GM23338 (cell line): ENCODE results near the gene PKD2.

ENCODE experiments used
- CREB1 ChIP-seq: fragments of 250-450 bp; sonication (Bioruptor Pico); IDR thresholded peaks from 2 replicates; pipeline ENCODE4 v1.5.0; 2020; ENCODE audit warnings: low read depth, mild to moderate bottlenecking, moderate library complexity
- EZH2 ChIP-seq: fragments of 200-600 bp; sonication (generic); IDR thresholded peaks from one replicate; pipeline ENCODE4 v1.8.0; 2017; ENCODE audit warnings: antibody characterized with exemption, mild to moderate bottlenecking, low read depth; ENCODE audit not compliant: unreplicated experiment
- EZH2phosphoT487 ChIP-seq: fragments of 200-600 bp; sonication (generic); IDR thresholded peaks from one replicate; pipeline ENCODE4 v1.8.1; 2018; ENCODE audit warnings: antibody characterized with exemption; ENCODE audit not compliant: unreplicated experiment
- JUNB ChIP-seq: IDR thresholded peaks from one replicate; pipeline ENCODE4 v1.6.1; 2016; ENCODE audit warnings: antibody characterized with exemption; ENCODE audit not compliant: unreplicated experiment
- NANOG ChIP-seq: IDR thresholded peaks from 2 replicates; pipeline ENCODE4 v1.6.1; 2016; ENCODE audit warnings: antibody characterized with exemption, borderline replicate concordance
- POLR2AphosphoS5 ChIP-seq: IDR thresholded peaks from 2 replicates; pipeline ENCODE4 v1.6.1; 2016; ENCODE audit warnings: antibody characterized with exemption, low read depth
- STAT1 ChIP-seq: IDR thresholded peaks from one replicate; pipeline ENCODE4 v1.6.1; 2016; ENCODE audit warnings: antibody characterized with exemption; ENCODE audit not compliant: unreplicated experiment
- ZNF114 ChIP-seq: fragments of 250-450 bp; sonication (Bioruptor Pico); IDR thresholded peaks from 2 replicates; pipeline ENCODE4 v1.5.0; 2020; ENCODE audit warnings: mild to moderate bottlenecking, moderate library complexity
- ZNF331 ChIP-seq: fragments of 250-450 bp; sonication (Bioruptor Pico); IDR thresholded peaks from 2 replicates; pipeline ENCODE4 v1.5.0; 2020; ENCODE audit warnings: low read depth, mild to moderate bottlenecking, moderate library complexity
- TF ChIP-seq, protein P1 (sequence below), 2 experiments: fragments of 200-600 bp in 1 of 2; sonication (generic) in 1 of 2; conservative IDR thresholded peaks; 2 replicates each; pipeline versions ENCODE4 v1.5.1 to v1.6.1; 2016 to 2017; ENCODE audit warnings: antibody characterized with exemption in 2 of 2, low read depth in 2 of 2, mild to moderate bottlenecking in 2 of 2, moderate library complexity in 1 of 2
- TF ChIP-seq, protein P2 (sequence below): IDR thresholded peaks from 2 replicates; pipeline ENCODE4 v1.6.1; 2016; ENCODE audit warnings: antibody characterized with exemption
- TF ChIP-seq, protein P3 (sequence below): IDR thresholded peaks from one replicate; pipeline ENCODE4 v1.6.1; 2018; ENCODE audit warnings: antibody characterized with exemption; ENCODE audit not compliant: unreplicated experiment

DNA sequence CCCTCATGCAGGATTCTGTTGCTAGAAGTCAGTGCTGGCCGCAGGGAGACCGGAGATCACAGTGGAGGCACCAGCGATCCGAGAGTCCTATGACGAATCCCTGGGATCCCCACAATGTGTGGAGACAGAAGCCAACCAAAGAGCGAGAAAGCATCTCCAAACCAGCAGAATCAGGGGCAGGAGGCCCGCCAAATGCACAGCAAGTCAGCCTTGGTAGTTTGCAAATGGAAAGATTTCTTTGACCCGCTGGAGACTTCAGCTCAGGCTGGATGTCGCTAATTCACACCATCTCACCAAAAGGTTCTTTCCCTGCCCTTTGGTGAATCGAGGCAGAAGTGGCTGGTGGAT lies 505 bp upstream of the PKD2 start:
- TF ChIP-seq, protein P1, sequence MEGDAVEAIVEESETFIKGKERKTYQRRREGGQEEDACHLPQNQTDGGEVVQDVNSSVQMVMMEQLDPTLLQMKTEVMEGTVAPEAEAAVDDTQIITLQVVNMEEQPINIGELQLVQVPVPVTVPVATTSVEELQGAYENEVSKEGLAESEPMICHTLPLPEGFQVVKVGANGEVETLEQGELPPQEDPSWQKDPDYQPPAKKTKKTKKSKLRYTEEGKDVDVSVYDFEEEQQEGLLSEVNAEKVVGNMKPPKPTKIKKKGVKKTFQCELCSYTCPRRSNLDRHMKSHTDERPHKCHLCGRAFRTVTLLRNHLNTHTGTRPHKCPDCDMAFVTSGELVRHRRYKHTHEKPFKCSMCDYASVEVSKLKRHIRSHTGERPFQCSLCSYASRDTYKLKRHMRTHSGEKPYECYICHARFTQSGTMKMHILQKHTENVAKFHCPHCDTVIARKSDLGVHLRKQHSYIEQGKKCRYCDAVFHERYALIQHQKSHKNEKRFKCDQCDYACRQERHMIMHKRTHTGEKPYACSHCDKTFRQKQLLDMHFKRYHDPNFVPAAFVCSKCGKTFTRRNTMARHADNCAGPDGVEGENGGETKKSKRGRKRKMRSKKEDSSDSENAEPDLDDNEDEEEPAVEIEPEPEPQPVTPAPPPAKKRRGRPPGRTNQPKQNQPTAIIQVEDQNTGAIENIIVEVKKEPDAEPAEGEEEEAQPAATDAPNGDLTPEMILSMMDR (conservative IDR thresholded peaks at IDR 0.05; ENCODE audit: low read depth in 2 of 2) = no peak
- TF ChIP-seq EZH2 (no peak), POLR2AphosphoS5 (no peak), NANOG (no peak), CREB1 (no peak), ZNF114 (CRISPR knock-in tag) (no peak), EZH2phosphoT487 (no peak), STAT1 (no peak), JUNB (no peak), ZNF331 (no peak)
- TF ChIP-seq, protein P2, sequence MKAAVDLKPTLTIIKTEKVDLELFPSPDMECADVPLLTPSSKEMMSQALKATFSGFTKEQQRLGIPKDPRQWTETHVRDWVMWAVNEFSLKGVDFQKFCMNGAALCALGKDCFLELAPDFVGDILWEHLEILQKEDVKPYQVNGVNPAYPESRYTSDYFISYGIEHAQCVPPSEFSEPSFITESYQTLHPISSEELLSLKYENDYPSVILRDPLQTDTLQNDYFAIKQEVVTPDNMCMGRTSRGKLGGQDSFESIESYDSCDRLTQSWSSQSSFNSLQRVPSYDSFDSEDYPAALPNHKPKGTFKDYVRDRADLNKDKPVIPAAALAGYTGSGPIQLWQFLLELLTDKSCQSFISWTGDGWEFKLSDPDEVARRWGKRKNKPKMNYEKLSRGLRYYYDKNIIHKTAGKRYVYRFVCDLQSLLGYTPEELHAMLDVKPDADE = no peak
- TF ChIP-seq, protein P3, sequence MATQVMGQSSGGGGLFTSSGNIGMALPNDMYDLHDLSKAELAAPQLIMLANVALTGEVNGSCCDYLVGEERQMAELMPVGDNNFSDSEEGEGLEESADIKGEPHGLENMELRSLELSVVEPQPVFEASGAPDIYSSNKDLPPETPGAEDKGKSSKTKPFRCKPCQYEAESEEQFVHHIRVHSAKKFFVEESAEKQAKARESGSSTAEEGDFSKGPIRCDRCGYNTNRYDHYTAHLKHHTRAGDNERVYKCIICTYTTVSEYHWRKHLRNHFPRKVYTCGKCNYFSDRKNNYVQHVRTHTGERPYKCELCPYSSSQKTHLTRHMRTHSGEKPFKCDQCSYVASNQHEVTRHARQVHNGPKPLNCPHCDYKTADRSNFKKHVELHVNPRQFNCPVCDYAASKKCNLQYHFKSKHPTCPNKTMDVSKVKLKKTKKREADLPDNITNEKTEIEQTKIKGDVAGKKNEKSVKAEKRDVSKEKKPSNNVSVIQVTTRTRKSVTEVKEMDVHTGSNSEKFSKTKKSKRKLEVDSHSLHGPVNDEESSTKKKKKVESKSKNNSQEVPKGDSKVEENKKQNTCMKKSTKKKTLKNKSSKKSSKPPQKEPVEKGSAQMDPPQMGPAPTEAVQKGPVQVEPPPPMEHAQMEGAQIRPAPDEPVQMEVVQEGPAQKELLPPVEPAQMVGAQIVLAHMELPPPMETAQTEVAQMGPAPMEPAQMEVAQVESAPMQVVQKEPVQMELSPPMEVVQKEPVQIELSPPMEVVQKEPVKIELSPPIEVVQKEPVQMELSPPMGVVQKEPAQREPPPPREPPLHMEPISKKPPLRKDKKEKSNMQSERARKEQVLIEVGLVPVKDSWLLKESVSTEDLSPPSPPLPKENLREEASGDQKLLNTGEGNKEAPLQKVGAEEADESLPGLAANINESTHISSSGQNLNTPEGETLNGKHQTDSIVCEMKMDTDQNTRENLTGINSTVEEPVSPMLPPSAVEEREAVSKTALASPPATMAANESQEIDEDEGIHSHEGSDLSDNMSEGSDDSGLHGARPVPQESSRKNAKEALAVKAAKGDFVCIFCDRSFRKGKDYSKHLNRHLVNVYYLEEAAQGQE = no peak
